C4-2B (cell line): ENCODE results near the gene SLC8A1.

Experiments used
- CTCF ChIP-seq: fragments of 450-650 bp; conservative IDR thresholded peaks from 2 replicates; pipeline ENCODE4 v1.5.1; 2017; ENCODE audit warnings: mild to moderate bottlenecking
- ZFX ChIP-seq: fragments of 450-650 bp; IDR thresholded peaks from 2 replicates; pipeline ENCODE4 v1.6.1; 2017

DNA sequence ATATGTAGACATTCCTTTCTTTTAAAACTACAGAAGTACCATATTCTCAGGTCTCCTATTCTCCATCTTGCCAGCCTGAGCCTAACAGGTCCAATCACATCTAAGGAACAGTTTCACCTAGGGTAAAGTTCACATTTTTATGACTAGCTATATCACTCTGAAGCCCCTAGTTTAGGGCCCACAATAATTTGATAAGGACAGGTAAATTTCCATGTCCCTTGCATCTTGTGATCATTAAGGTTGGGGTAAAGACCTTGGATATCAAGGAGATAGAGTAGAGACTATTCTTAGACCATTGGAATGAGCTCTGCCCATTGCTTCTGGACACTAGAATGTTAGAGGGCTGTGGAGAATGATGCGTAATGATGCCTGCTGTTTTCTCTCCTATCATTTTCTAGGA is 185.7 kb downstream of the SLC8A1 start:
- TF ChIP-seq CTCF (no peak), ZFX (no peak)
